DMS114 treated with DMSO at 0.1 percent for 48 hours (cell line): ENCODE measurements around the gene SLC47A1.
"Not testable (repeated sequence)": the region's sequence is repeated elsewhere in the genome, so short reads cannot be mapped to it uniquely, and the experiment has no call there.

Experiments used
- DNase-seq: peaks from one replicate; lab custom pipeline; 2025; ENCODE audit not compliant: unreplicated experiment; lab: John Stamatoyannopoulos, UW

The SLC47A1 gene, protein sequence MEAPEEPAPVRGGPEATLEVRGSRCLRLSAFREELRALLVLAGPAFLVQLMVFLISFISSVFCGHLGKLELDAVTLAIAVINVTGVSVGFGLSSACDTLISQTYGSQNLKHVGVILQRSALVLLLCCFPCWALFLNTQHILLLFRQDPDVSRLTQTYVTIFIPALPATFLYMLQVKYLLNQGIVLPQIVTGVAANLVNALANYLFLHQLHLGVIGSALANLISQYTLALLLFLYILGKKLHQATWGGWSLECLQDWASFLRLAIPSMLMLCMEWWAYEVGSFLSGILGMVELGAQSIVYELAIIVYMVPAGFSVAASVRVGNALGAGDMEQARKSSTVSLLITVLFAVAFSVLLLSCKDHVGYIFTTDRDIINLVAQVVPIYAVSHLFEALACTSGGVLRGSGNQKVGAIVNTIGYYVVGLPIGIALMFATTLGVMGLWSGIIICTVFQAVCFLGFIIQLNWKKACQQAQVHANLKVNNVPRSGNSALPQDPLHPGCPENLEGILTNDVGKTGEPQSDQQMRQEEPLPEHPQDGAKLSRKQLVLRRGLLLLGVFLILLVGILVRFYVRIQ

DNA sequence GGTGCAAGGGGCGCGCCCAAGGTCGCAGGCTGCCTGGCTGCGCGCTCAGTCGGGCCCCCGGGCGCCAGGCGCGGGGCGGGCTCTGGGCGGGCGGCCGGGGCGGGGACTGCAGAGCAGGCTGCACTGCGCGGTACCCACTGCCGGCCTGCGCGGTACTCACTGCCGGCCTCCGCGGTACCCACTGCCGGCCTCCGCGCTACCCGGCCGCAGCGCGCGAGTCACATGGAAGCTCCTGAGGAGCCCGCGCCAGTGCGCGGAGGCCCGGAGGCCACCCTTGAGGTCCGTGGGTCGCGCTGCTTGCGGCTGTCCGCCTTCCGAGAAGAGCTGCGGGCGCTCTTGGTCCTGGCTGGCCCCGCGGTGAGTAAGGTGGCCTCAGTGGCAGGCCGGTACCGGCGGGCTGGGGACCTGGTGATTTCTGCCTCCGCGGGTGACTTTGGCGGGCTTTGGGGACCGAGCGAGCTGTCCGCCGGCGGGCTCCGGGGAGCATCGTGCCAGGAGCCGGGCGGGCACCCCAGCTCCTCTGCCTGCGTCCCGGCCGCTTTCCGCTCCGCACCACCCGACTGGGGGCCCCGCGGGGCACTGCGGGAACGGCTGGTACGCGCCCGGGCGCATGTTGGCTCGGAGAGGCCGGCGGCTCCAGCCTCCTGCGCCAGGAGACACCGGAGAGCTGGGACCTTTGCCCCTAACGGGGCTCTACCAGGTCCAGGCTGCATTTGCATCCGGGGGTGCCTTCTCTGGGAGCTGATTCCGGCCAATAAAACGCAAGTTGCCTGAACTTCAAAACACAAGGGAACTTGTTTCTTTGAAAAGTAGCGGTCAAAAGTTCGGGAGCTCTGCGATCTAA is at the start of gene SLC47A1:
SLC47A1 (plus strand) TSS at position 137 of the 844 bp plus-strand sequence; CDS start at position 223, 86 bp downstream.
- no peak for DNase-seq

DNA sequence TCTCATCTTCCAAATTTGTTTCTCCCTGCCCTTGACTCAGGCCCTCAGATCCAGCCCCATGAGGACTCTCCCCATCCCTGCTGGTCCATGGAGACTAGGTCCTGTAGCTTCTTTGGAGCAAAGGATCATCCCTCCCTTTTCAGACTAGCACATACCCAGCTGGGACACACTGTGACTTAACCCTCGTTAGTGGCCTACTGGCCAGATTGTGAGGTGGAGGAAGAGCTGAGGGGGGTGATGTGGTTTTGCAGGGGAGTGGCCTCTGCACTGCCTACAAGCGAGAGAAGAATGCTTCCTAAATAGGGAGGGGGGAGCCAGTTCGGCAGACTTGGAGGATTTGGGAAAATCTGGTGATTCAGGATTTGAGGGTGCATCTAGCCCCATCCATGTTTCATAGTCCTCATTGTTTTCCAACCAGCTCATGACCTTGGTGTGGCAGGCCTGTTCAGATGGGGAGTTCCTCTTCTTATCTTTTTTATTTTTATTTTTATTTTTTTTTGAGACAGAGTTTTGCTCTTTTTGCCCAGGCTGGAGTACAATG is 47.8 kb upstream of the SLC47A1 start:
- no peak for DNase-seq

DNA sequence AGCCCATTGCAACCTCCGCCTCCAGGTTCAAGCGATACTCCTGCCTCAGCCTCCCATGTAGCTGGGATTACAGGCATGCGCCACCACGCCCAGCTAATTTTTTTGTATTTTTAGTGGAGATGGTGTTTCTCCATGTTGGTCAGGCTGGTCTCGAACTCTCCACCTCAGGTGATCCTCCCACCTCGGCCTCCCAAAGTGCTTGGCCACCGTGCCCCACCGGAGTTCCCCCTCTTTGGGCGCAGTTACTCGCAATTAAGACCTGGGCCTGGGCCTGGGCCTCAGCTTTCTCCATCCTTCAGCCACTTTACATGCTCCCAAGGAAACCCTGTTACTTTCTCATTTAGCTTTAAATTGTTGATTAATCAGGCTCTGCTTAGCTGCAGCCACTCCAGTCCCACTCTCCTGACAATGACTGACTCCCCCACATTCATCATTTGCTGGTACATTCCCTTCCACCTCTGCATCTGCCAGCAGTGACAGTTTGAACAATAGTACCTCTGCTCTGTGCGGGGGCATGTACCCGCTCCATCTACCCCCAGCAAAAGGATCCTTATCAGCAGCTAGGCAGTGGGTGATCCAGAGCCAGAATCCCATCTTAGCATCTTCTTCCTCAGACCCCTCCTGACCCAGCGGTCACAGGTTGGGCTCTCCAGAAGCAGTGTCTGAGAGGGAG is 47.2 kb upstream of the SLC47A1 start:
- DNase-seq = no peak

DNA sequence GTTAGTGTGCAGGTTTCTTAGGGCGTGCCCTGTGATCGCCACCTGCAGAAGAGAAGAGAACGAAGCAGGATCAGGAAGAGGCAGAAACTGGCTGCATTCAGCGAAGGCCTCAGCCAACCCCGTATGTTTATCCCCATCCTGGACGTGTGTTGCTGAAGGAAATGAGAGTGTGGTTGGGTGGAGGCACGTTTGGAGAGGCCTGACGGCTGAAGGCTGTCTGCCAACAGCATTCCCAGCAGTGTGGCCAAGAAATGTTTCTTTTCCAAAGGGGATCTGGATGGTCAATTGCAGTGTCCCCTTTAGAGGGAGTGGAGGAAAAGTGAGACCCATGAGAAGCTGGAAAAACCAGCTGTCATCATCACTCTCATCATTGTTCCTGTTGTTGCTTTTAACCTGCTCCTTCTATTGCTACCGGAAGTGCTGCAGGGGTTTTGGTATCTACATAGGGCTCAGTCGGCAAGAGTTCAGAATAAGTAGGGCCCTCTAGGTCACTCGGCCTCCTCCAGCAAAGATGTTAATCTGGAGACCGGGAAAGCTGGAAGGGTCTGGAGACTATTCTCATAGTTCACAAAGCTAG is 46.5 kb upstream of the SLC47A1 start:
- DNase-seq = no peak

DNA sequence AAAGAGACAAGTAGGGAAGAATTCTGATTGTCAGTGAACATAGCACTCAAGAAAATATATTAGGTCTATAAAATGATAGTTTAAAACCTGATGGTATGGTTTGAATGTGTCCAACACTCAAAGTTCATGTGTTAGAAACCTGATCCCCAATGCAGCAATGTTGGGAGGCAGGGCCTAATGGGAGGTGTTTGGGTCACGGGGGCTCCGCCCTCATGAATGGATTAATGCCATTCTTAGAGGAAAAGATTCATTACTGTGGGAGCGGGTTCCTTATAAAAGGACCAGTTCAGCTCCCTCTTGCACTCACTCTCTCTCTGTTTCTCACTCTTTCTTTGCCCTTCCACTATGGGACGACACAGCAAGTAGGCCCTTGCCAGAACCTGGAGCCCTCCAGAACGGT is 41.5 kb upstream of the SLC47A1 start:
- DNase-seq = no peak

DNA sequence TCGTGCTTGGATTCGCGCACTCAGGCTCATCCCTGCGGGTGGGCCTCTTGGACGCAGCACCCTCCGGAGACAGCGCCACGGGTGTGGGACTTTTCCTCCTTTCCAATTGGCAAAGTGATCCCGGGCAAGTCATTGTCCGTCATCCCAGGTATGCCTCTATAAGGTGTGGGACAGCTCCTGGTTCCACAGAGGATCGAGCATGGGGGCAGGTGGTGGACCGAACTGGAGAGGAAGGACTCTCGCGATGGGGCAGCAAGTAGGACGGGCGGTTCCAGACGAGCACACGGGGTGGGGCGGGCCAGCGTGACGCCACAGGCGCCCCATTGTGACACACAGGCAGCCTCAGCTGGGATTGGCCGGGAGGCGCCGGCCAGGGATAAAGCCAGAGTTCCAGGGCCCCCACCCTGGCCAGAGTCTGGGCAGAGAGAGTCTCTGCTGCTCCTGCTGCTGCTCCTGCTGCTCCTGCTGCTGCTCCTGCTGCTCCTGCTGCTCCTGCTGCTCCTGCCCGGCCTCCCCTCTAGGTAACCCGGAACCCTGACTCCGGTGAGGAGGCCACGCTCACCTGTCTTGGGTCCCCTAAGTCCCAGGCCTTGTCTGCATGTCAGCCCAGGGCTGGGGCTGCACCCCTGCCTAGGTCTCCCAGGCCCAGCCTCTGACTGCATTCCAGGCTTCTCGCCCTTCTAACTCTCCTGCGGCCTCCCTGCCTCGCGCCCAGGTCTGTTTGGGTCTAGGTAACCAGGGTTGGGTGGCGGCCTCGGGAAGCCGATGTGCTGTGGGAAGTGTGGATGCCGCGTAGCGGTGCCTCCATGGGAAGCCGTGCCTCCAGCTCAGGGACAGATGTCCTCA is 38.5 kb upstream of the SLC47A1 start:
- DNase-seq = no peak

DNA sequence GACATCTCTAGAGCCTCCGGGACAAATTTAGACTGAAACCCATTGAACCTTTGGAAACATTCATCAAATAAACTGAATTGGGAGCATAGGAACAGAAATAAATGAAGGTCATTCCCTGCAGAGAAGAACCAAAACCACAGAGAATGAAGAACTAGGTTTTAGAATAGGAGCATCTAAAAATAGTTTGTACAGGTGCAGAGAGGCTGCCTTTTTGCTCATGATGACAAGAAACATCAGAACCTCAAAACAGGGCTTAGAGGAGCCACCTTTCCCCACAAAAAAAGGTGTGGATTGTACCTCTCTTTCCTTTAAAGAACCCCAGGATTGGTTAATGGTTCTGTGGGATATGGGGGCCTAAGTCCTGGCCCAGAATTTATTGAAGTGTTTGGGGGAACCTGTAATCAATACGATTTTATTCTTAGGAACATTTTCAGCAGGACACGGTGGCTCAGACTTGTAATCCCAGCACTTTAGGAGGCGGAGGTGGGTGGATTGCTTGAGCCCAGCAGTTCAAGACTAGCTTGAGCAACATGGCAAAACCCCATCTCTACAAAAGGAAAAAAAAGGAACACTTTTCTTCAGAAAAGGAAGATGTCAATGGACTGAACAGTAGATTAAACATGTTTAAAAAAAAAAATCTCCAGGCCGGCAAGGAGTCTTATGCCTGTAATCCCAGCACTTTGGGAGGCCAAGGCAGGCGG is 37.7 kb upstream of the SLC47A1 start:
- DNase-seq = no peak

DNA sequence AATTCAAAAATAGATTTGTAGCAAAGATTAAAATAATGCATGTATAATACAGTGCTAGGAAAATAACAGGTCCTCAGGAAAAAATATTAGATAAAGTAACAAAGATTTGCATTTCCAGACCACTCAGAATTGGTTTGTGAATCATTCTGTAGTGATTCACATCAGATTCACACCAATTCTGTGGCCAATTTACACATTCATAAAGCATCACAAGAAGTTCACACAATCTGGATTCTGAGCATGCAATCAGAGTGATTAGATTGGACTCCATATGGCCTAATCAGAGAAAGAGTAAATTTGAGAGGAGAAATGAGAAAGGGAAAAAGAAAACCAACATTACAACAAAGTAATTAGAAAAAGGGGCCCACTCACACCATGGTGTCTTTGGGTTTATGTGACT is 36.0 kb upstream of the SLC47A1 start:
- DNase-seq = no peak

DNA sequence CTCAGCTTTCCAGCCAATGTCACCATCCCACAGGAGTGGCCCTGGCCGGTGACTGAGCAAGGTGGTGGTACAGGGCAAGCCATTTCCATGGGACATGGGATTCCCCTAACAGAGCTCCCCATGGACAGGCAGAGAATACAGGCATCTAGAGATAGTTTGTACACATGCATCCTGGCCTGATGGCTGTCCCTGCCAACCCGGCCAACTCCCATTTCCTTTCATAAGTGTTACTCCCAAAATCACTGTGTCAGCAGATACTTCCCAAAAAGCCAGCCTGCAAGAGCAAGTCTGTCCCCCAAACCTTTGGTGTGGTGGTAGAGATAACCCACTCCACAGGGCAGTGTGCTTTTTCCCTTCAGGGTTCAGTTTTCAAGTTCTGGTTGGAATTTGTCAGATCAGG is 32.4 kb upstream of the SLC47A1 start:
- no peak for DNase-seq

DNA sequence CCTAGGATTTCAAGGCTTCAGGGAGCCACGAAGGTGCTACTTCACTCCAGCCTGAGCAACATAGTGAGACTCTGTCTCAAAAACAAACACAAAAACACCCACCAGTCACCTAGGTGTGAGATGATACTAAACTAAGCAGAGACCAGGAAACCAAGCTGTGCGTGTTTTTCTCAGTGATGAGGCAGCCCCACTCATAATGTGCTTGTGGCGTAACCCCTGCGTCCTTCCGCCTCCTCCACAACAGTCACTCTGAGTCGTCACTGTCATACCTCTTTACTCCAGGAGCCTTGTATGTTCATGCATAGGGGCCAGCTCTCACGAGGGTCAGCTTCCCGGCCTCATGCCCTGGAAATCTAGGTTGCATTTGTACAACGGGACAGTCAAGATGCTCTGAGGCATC is 31.1 kb upstream of the SLC47A1 start:
- DNase-seq = no peak

DNA sequence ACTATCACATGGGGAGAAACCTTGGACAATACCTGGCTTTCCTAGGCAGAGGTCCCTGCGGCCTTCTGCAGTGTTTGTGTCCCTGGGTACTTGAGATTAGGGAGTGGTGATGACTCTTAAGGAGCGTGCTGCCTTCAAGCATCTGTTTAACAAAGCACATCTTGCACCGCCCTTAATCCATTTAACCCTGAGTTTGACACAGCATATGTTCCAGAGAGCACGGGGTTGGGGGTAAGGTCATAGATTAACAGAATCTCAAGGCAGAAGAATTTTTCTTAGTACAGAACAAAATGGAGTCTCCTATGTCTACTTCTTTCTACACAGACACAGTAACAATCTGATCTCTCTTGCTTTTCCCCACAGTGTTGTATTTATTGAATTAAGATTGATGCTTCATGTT is 28.1 kb upstream of the SLC47A1 start:
- DNase-seq = not testable (repeated sequence)

DNA sequence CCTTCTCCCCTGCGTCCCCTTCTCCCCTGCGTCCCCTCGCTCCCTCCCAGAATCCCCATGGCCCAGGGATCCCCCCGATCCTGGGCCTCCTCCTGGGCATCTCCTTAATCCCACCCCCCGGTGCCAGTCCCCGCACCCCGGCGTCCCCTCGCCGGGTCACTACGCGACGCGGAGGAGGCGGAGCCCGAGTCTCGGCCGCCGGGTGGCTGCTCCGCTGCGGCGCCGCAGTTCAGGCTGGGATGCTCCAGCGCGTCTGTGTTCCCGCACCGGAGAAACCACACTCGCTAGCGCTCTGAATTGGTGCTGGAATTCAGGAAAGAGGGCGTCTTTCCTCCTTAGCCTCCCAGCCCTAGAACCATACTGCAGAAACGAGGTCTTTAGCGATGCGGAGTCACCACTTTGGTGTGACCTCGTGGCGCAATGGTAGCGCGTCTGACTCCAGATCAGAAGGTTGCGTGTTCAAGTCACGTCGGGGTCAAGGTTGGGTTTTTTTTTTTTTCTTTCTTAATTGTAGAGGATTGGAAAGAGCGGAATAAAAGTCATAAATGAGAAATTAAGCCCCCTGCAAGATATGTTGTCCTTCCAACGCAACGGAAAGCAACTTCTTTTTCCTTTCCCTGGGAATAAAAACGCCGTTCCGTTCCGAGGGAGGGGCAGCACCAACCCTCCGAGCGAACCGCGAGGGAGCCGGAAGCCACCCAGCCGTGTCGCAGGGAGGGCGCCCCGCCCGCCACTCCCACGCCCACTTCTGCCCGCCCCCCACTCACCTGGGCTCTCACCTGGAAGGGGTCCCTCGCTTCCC is 25.7 kb upstream of the SLC47A1 start:
- peak; percentile 25 for DNase-seq

DNA sequence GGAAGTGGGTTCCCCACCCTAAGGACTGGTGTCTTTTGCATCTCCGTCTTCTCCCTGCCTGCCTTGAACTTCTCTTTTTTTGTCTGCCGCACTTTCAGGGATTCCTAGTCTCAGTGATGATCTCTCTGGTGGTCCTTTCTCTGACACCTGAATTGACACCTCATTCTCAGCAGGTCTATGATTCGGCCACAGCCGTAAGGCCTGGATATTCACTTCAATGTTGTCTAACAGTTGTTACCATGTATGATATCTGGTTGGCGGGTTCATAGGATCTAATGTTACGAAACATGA is 25.1 kb upstream of the SLC47A1 start:
- no peak for DNase-seq

DNA sequence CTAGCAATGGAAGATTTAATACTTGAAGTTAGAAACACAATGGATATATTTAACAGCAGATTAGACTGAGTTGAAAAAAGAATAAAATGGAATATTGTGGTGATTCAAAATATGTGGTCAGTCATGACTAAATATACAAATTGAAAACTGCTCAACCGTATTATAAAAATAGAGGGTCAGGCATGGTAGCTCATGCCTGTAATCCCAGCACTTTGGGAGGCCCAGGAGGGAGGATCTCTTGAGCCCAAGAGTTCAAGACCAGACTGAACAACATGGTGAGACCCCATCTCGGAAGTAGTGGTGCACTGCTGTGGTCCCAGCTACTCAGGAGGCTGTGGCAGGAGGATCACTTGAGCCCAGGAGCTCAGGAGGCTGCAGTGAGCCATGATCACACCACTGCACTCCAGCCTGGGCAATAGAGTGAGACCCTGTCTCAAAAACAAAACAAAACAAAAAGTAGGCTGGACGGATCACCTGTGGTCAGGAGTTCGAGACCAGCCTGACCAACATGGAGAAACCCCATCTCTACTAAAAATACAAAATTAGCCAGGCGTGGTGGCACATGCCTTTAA is 24.3 kb upstream of the SLC47A1 start:
- not testable (repeated sequence) for DNase-seq

DNA sequence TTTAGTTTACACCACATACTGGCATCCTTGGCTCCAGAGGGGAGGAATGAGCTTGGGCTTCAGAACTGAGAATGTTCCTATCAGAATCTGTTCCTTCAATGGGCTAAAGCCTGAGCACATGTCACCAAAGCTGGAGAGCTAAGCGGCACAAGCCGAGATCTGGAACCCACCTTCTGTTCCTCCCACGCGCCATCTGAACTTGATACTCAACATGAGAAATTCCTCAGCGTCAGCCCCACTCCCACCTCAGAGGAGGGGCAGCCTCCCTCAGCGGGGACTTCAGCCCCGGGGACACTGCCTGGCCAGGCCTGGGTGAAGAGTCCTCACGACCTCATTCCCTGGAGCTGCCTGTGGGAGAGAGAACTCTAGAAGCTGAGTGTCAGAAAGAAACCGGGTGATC is 22.8 kb upstream of the SLC47A1 start:
- DNase-seq = no peak

DNA sequence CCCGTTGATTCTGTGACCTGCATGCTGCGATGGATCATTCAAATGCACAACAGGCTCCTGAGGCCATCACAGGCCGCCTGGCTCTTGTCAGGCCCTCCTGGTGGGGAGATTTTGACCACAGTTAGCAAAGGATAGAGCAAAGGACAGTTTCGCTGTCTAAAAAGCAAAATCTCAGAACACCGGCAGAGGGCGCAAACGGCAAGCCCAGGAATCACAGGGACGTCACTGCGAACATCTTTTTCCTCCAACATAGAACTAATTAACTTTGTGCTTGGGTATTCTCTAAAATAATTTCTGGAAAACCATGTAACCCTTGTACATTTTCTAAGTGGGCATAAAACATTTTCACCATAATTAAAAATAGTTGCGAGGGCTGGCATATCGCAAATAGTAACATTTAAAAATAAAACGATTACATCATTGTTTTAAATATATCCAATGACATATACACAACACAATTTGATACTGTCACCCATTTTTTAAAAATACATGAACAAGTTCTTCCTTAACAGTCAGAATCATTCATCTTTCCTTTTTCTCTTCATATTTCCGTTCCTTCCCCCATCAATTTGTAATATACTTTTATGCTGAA is 19.7 kb upstream of the SLC47A1 start:
- DNase-seq = peak; percentile 19

DNA sequence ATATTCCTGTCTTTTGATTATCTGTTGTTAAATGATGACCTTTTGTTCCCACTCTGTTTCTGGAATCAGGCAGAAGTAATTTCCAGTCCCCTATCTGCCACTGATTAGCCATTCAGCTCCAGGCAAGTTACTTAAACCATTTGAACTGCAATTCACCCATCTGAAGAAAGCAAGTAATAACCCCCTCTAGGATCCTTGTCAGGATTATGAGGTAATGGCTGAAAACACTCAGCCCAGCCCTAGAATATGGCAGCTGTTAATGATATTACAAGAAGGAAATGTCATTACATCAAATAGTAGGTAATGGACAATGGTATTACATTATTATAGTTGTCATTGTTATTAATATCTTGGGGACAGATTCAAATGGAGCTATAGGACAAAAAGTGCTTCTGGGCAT is 16.0 kb upstream of the SLC47A1 start:
- no peak for DNase-seq
